HepG2 (cell line): ENCODE data around the gene KXD1. TPM values are rescaled to one million over a fixed set of nuclear protein-coding genes. Genes with fewer than 3 reads are reported as not detected.
A peak's percentile ranks its signal among the peaks of the same experiment; 100 is the strongest.

Experiments
- BRCA1 ChIP-seq: sonication (generic); formaldehyde crosslinking; IDR thresholded peaks from 2 replicates; pipeline ENCODE4 v1.4.0; 2020; ENCODE audit warnings: missing genetic modification reagents
- FOXK1 ChIP-seq: sonication (generic); formaldehyde crosslinking; IDR thresholded peaks from 2 replicates; pipeline ENCODE4 v1.4.0; 2020; ENCODE audit warnings: low read depth, missing genetic modification reagents, borderline replicate concordance
- GATAD1 ChIP-seq: IDR thresholded peaks from 2 replicates; pipeline ENCODE4 v1.6.1; 2016; ENCODE audit warnings: missing genetic modification reagents, missing compliant biosample characterization
- HDAC2 ChIP-seq: sonication (generic); formaldehyde crosslinking; IDR thresholded peaks from 2 replicates; pipeline ENCODE4 v1.4.0; 2020; ENCODE audit warnings: missing genetic modification reagents
- HMGXB3 ChIP-seq: sonication (generic); formaldehyde crosslinking; IDR thresholded peaks from 2 replicates; pipeline ENCODE4 v1.4.0; 2020; ENCODE audit warnings: missing genetic modification reagents, borderline replicate concordance
- HNRNPLL ChIP-seq: fragments of 200-400 bp; formaldehyde crosslinking; IDR thresholded peaks from 2 replicates; pipeline ENCODE4 v1.6.1; 2017; ENCODE audit warnings: mild to moderate bottlenecking, low read depth, low read length; ENCODE audit not compliant: poor library complexity, severe bottlenecking
- HOXD1 ChIP-seq: sonication (generic); formaldehyde crosslinking; IDR thresholded peaks from 2 replicates; pipeline ENCODE4 v1.5.0; 2020; ENCODE audit warnings: missing genetic modification reagents
- IKZF5 ChIP-seq: IDR thresholded peaks from 2 replicates; pipeline ENCODE4 v1.6.1; 2018; ENCODE audit warnings: missing genetic modification reagents, mild to moderate bottlenecking, missing compliant biosample characterization
- MXD1 ChIP-seq: sonication (generic); formaldehyde crosslinking; IDR thresholded peaks from 2 replicates; pipeline ENCODE4 v1.4.0; 2020; ENCODE audit warnings: mild to moderate bottlenecking, missing genetic modification reagents
- PTBP1 ChIP-seq: fragments of 200-400 bp; formaldehyde crosslinking; IDR thresholded peaks from 2 replicates; pipeline ENCODE4 v1.6.1; 2018; ENCODE audit warnings: low read length, low read depth; ENCODE audit not compliant: poor library complexity, severe bottlenecking
- UBTF ChIP-seq: sonication (generic); formaldehyde crosslinking; IDR thresholded peaks from 2 replicates; pipeline ENCODE4 v1.4.0; 2020; ENCODE audit warnings: mild to moderate bottlenecking, missing genetic modification reagents
- ZBTB10 ChIP-seq: sonication (generic); formaldehyde crosslinking; IDR thresholded peaks from 2 replicates; pipeline ENCODE4 v1.4.0; 2020; ENCODE audit warnings: missing genetic modification reagents, borderline replicate concordance
- ZFY ChIP-seq: sonication (generic); formaldehyde crosslinking; IDR thresholded peaks from 2 replicates; pipeline ENCODE4 v1.4.0; 2020; ENCODE audit warnings: missing genetic modification reagents
- ZNF564 ChIP-seq: sonication (generic); formaldehyde crosslinking; IDR thresholded peaks from 2 replicates; pipeline ENCODE4 v1.8.1; 2023; ENCODE audit warnings: mild to moderate bottlenecking, missing genetic modification reagents
- ZNF891 ChIP-seq: sonication (generic); formaldehyde crosslinking; IDR thresholded peaks from 2 replicates; pipeline ENCODE4 v1.5.0; 2020; ENCODE audit warnings: mild to moderate bottlenecking, missing genetic modification reagents
- polyA plus RNA-seq, 8 experiments: library from polyadenylated mRNA; depleted of rRNA in 3 of 8; stranded (reverse) in 7 of 8; unstranded in 1 of 8; fragments of >200 nt; fragmentation: Illumina TruSeq in 4 of 8; extraction: Trizol in 4 of 8; gene quantifications; 2 replicates each; pipeline versions ENCODE4 v1.2.1 to v1.2.3, GENCODE V29; 2011 to 2016; ENCODE audit warnings: low read depth in 4 of 8, missing spikeins in 1 of 8, mixed read lengths in 1 of 8; ENCODE audit not compliant: insufficient read depth in 1 of 8
- total RNA-seq, 5 experiments: library from RNA; depleted of rRNA; stranded (reverse); fragments of >200 nt; fragmentation: Illumina TruSeq; extraction: Trizol; gene quantifications; 2 replicates each; pipeline ENCODE4 v1.2.3, GENCODE V29; 2016; ENCODE audit warnings: low read depth in 1 of 5

The KXD1 gene
- total and polyA plus RNA-seq, 2 of the 13 experiments (the other 11 are each of a cell fraction or from before 2014, with no cell fraction given): 44.6 to 143 TPM

- TF ChIP-seq ZBTB10 (CRISPR knock-in tag): peak; percentile 92
- 0 out of 2 replicates have a peak, but pooled peaks have one; percentile 56 for TF ChIP-seq ZNF891 (CRISPR knock-in tag)
- TF ChIP-seq ZNF564: 0 out of 2 replicates have a peak, but pooled peaks have one; percentile 30
- TF ChIP-seq MXD1 (CRISPR knock-in tag): 0 out of 2 replicates have a peak, but pooled peaks have one; percentile 32
- peak; percentile 80; the same call in 1 of the 2 replicates for TF ChIP-seq UBTF (CRISPR knock-in tag)
- peak; percentile 48 for TF ChIP-seq GATAD1 (CRISPR knock-in tag)
- peak; percentile 69; the same call in 1 of the 2 replicates for TF ChIP-seq HDAC2
- no peak for TF ChIP-seq PTBP1
- peak; percentile 44 for TF ChIP-seq IKZF5 (CRISPR knock-in tag)
- TF ChIP-seq HMGXB3 (CRISPR knock-in tag): no peak
- peak; percentile 33; the same call in 1 of the 2 replicates for TF ChIP-seq FOXK1 (CRISPR knock-in tag)
- TF ChIP-seq ZFY (CRISPR knock-in tag): peak; percentile 70
- TF ChIP-seq HOXD1 (CRISPR knock-in tag): peak; percentile 45; the same call in 1 of the 2 replicates
- peak; percentile 67; the same call in 1 of the 2 replicates for TF ChIP-seq BRCA1 (CRISPR knock-in tag)
- peak; percentile 35 for TF ChIP-seq HNRNPLL
Measured at GRCh38 chr19:18610556-18611326, 53.1 kb downstream of the KXD1 start (continued).
